Sigmoid colon (tissue), 7 donors: ENCODE results near the gene ANAPC5. TPM values are rescaled to one million over a fixed set of nuclear protein-coding genes. Genes with fewer than 3 reads are reported as not detected.

ENCODE experiments used
- DNase-seq: peaks from one replicate; pipeline ENCODE4 v3.0.0-alpha.2; 2019
- H3K27ac ChIP-seq, 4 donors: fragments of 200-600 bp; sonication (generic); one replicate each; pipeline ENCODE4 v1.5.1; 2016 to 2019; ENCODE audit warnings: mild to moderate bottlenecking in 1 of 4
- H3K27me3 ChIP-seq, 3 donors: fragments of 200-600 bp; sonication (generic); one replicate each; pipeline ENCODE4 v1.5.1; 2019; ENCODE audit warnings: mild to moderate bottlenecking in 1 of 3
- H3K36me3 ChIP-seq, 4 donors: fragments of 200-600 bp; sonication (generic); one replicate each; pipeline ENCODE4 v1.5.1; 2016 to 2019
- H3K4me1 ChIP-seq, 4 donors: fragments of 200-600 bp; sonication (generic); one replicate each; pipeline ENCODE4 v1.5.1; 2017 to 2019
- H3K4me3 ChIP-seq, 4 donors: fragments of 200-600 bp; sonication (generic); one replicate each; pipeline ENCODE4 v1.5.1; 2017 to 2019; ENCODE audit warnings: mild to moderate bottlenecking in 2 of 4, moderate library complexity in 1 of 4
- H3K9me3 ChIP-seq, 4 donors: fragments of 200-600 bp in 3 of 4; sonication (generic) in 3 of 4; one replicate each; pipeline versions ENCODE4 v1.5.1 to v1.6.1; 2013 to 2019
- CTCF ChIP-seq, 4 experiments: fragments of 450-650 bp in 3 of 4; fragments of 200-600 bp in 1 of 4; IDR thresholded peaks; one replicate each; pipeline ENCODE4 v1.5.1; 2016 to 2019; ENCODE audit warnings: antibody characterized with exemption in 4 of 4, mild to moderate bottlenecking in 3 of 4, moderate library complexity in 2 of 4
- EP300 ChIP-seq, 4 donors: sonication (generic); formaldehyde crosslinking; IDR thresholded peaks; one replicate each; pipeline ENCODE4 v1.6.1; 2017; ENCODE audit warnings: antibody characterized with exemption in 4 of 4
- POLR2A ChIP-seq, 2 donors: fragments of 450-650 bp; IDR thresholded peaks; one replicate each; pipeline ENCODE4 v1.6.1; 2016; ENCODE audit warnings: antibody characterized with exemption in 2 of 2, mild to moderate bottlenecking in 2 of 2, moderate library complexity in 2 of 2
- POLR2AphosphoS5 ChIP-seq, 4 donors: sonication (generic); formaldehyde crosslinking; IDR thresholded peaks; one replicate each; pipeline ENCODE4 v1.6.1; 2017; ENCODE audit warnings: antibody characterized with exemption in 4 of 4
- WGBS, 2 donors: extraction: QIAGEN DNeasy Blood & Tissue Kit; methylation state at CpG; one replicate each; pipeline ENCODE4 v1.1.7; 2013; 5-methylcytosine and 5-hydroxymethylcytosine counted together
- intact Hi-C: fragments of 100-400 bp; cut with DNase I; formaldehyde crosslinking; loops from one replicate; pipeline ENCODE4 v1.15.1; 2023
- polyA plus RNA-seq, 3 donors: library from polyadenylated mRNA; stranded (reverse); fragments of 200-250 nt; gene quantifications; one replicate each; pipeline ENCODE4 v1.2.3, GENCODE V29; 2013
- total RNA-seq, 4 donors: library from RNA; depleted of rRNA; stranded (reverse); fragments of >200 nt; gene quantifications; one replicate each; pipeline ENCODE4 v1.1.0, GENCODE V29; 2016
- donor health status: healthy with polysubstance abuse.
- donor health status: Bipolar disorder and iron deficiency.
- donor health status: healthy.

Gene ANAPC5
- total and polyA plus RNA-seq, 7 donors = 51.6 to 93.6 (median 76.0) TPM

GRCh38 chr12:121259074-121259473, 93.1 kb downstream of the ANAPC5 start:
- Histone ChIP-seq H3K4me1 (no peaks in the 10 kb centered on the region), H3K27ac (no peak overlapping the region), H3K4me3 (no peak overlapping the region), H3K36me3 (peaks cover 19 to 71% (median 30%) of the 10 kb centered on the region in 4 donors), H3K9me3 (no peaks in the 10 kb centered on the region), H3K27me3 (no peaks in the 10 kb centered on the region)
- TF ChIP-seq POLR2AphosphoS5 (IDR thresholded peaks at IDR 0.05) = no peak
- no peak for TF ChIP-seq CTCF (IDR thresholded peaks at IDR 0.05)
- no peak for TF ChIP-seq EP300 (IDR thresholded peaks at IDR 0.05)
- no peak for TF ChIP-seq POLR2A (IDR thresholded peaks at IDR 0.05)
- no peak for DNase-seq
- intact Hi-C loops = no loop called here
- WGBS, 2 donors = 96 to 98% methylated on average over 11 of the region's 11 CpGs

Other genes starting within 250 kb of the ANAPC5 start
- gene P2RX7, start 219.5 kb downstream of the ANAPC5 start, total RNA-seq = 1 to 10 TPM; 3.9 to 8.0 (median 5.0) TPM
- gene P2RX7, start 219.5 kb downstream of the ANAPC5 start, polyA plus RNA-seq = 1 to 10 TPM in 2 of 3 donors, under 1 TPM in 1; 0.60 to 1.9 (median 1.4) TPM
- gene P2RX4, start 142.3 kb downstream of the ANAPC5 start, total RNA-seq = 10 to 100 TPM; 26.0 to 36.9 (median 33.6) TPM
- 10 to 100 TPM; 37.9 to 84.4 (median 53.5) TPM for gene P2RX4, start 142.3 kb downstream of the ANAPC5 start, polyA plus RNA-seq
- 10 to 100 TPM; 21.6 to 33.8 (median 27.3) TPM for gene CAMKK2, start 55.7 kb downstream of the ANAPC5 start, total RNA-seq
- 10 to 100 TPM; 18.0 to 30.9 (median 25.0) TPM for gene CAMKK2, start 55.7 kb downstream of the ANAPC5 start, polyA plus RNA-seq
- gene RNF34, start 47.7 kb upstream of the ANAPC5 start, total RNA-seq = 10 to 100 TPM; 34.1 to 52.4 (median 37.4) TPM
- 10 to 100 TPM; 19.8 to 34.3 (median 31.7) TPM for gene RNF34, start 47.7 kb upstream of the ANAPC5 start, polyA plus RNA-seq
- gene KDM2B, start 228.6 kb upstream of the ANAPC5 start, total RNA-seq = 10 to 100 TPM; 16.1 to 31.7 (median 18.5) TPM
- 10 to 100 TPM in 1 of 3 donors, 1 to 10 TPM in 2; 4.8 to 23.2 (median 9.9) TPM for gene KDM2B, start 228.6 kb upstream of the ANAPC5 start, polyA plus RNA-seq